Cardiac fibroblast (primary cell): ENCODE measurements around the gene CNIH3.
A peak's percentile ranks its signal among the peaks of the same experiment; 100 is the strongest.

ENCODE experiments used
- DNase-seq, 2 donors: peaks; one replicate each; pipeline versions ENCODE4 v3.0.0 to v3.0.0-alpha.2; 2010; ENCODE audit warnings: low read depth in 2 of 2
- H3K4me3 ChIP-seq, 2 donors: replicated peaks in 1 of 2; 1 replicate in 1 of 2; 2 replicates in 1 of 2; pipeline ENCODE4 v1.5.1; 2011; ENCODE audit warnings: low read depth in 2 of 2, low read length in 2 of 2, mild to moderate bottlenecking in 2 of 2, moderate library complexity in 1 of 2
- TF ChIP-seq, protein P1 (sequence below): IDR thresholded peaks from one replicate; pipeline ENCODE4 v1.5.1; 2011; ENCODE audit warnings: low read depth, mild to moderate bottlenecking, low read length, inconsistent platforms

CNIH3 gene

DNA sequence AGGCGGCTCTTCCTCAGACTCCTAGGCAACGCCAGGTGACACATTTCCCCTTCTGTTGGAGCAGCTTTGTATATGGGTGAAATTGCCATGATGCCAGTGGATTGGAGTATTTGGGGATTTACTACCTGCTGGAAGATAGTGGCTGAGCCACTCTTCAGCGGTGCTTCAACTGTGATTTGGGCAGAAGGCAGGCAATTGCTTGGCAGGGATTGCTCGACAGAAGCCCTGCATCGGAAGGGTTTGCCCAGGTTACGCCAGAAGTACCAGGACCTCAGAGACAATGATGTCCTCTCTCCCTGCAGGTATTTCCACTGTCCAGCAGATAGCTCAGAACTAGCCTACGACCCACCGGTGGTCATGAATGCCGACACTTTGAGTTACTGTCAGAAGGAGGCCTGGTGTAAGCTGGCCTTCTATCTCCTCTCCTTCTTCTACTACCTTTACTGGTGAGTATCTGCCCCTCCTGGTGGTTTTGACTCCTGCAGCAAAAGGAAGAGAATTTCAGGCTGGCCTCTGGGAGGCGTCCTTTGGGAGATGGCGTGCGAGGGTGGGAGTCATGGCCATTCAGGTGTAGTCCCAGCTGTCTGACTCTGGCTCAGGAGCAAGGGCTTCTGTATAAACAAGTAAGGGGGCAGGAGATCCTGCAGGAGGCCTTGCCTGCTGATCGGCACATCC lies 118.3 kb downstream of the CNIH3 start:
- H3K4me3 ChIP-seq, result no peak overlapping the region
- no peak for DNase-seq
- TF ChIP-seq, protein P1, sequence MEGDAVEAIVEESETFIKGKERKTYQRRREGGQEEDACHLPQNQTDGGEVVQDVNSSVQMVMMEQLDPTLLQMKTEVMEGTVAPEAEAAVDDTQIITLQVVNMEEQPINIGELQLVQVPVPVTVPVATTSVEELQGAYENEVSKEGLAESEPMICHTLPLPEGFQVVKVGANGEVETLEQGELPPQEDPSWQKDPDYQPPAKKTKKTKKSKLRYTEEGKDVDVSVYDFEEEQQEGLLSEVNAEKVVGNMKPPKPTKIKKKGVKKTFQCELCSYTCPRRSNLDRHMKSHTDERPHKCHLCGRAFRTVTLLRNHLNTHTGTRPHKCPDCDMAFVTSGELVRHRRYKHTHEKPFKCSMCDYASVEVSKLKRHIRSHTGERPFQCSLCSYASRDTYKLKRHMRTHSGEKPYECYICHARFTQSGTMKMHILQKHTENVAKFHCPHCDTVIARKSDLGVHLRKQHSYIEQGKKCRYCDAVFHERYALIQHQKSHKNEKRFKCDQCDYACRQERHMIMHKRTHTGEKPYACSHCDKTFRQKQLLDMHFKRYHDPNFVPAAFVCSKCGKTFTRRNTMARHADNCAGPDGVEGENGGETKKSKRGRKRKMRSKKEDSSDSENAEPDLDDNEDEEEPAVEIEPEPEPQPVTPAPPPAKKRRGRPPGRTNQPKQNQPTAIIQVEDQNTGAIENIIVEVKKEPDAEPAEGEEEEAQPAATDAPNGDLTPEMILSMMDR, result no peak

DNA sequence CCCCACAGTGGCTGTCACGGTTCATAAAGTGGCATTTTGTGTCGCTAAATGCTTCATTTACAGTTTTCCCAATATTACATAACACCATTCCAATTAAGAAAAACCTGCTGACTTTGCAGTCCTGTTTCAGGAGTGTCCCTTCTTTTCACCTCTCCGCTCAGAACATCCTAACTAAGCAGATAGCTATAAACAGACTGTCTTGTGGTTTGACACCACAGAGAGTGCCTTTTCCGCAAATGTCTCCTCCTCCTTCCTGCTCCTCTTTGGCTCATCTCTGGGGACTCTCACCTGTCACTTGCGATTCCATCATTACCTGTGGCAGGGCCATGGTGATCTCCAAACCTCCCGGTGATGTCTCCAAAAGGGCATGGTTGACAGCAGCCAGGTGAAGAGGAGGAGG lies 119.0 kb downstream of the CNIH3 start:
- TF ChIP-seq, protein P1, result no peak
- no peak overlapping the region for H3K4me3 ChIP-seq
- no peak for DNase-seq

DNA sequence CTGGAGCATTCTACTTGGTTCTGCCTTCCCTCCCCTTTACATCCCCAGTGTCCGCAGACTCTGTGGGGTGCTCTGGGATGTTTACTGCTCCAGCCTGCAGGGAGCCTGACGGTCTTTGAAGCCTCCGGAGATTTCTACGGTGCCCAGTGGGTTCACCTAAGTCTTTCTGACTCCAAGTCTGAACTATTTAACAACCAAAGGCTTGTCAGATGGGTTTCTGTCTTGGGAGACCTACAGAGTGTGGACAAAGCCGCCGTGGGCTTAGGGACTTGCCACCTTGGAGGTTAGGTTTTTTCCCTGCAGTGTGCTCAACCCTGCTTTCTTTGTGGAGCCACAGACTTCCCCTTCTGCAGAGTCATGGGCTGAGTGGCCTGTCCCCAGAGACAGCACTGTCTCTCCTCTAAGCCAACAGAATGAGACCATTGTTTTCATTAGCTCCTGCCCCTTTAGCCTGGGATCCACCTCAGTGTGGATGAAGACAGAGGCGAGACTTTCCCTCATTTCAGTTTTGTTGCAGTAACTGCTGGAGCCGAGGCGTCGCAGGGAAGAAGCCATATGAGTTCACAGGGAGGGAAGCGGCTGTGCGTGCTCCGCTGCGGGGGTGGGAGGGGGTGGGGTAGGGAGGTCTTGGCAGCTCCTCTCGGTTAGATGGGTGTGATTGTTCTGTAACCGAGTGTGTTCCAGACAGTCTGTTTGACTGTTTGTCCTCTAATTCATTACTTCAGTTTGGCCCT lies 120.7 kb downstream of the CNIH3 start:
- DNase-seq, result peak; percentile 67 to 72
- TF ChIP-seq, protein P1, result no peak
- no peak overlapping the region for H3K4me3 ChIP-seq

DNA sequence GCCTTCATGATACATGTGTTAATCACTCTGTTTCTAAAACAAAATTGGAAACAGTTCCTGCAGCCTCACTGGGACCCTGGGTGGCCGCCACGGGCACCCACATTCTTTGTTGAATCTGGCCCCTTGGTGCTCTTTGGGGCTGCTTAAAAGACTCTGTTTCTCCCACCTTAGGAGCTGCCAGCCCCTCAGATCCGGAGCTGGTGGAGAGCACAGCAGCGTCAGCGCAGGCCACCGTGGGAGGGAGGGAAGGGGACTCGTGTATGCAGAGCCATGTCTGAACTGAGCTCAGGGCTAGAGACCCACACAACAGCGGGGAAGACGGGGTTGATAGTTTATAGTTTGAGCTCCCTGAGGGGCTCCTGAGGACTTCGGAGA lies 121.2 kb downstream of the CNIH3 start:
- TF ChIP-seq, protein P1, result no peak
- no peak overlapping the region for H3K4me3 ChIP-seq
- DNase-seq, result no peak

DNA sequence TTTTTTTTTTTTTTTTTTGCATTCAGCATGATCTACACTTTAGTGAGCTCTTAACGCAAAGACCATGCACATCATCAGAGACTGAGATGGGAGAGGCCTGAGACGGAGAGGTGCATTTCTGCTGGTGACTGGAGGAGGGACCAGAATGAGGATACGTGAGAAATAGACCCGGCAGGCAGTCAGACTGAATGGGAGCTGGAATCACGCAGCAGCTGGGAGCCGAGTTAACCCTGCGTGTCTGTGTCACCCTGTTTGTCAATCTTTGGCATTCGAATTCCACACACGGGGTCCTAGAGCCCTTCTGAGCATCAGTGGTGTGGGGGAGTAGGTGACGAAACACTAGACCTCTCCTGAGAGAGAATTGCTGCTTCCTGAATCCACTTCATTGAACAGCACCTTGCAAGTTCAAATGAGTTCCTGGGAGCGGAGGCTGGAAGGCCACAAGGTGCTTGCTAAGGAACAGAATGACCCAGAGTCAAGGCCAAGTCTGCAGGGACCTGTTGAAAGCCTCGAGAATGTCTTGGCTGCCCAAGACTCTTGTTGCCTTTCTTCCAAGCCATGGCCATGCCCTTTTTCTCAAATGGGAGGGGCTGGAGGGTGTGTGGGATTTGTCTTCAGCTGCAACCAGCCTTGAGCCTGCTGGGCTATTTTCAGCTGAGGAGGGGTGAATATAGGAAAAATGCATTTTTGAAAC lies 123.3 kb downstream of the CNIH3 start:
- DNase-seq, result no peak
- TF ChIP-seq, protein P1, result no peak
- H3K4me3 ChIP-seq, result no peak overlapping the region

DNA sequence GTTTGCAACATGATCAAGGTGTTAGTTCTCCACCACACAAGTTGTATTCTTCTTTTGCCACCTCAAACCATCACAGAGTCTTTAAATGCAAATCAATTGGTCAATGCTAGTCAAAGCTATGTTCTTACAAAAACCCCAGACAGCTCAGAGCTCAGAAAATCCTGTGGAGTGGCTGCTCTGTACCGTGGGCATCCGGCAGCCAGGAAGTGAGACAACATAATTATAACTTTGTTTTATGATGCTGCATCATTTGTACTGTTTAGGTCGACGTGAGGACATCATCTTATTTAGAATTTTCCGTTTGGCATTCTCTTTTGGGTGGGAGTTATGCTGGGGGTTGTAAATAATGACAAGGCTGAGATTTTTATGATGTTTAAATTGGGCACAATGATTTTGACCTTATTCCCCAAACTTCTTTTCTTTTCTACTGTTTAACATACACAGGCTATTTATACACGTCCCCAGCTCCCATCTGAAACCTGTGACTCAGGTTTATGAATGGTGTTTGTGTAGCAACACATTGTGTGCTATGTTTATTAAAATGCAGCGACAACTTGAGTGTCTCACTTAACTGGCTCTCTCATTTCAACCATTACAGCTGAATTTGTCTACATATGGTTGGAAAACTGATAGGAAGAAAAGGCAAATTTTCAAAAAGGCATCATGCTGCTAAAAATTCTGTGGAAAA lies 124.0 kb downstream of the CNIH3 start:
- DNase-seq, result no peak
- TF ChIP-seq, protein P1, result no peak
- H3K4me3 ChIP-seq, result no peak overlapping the region
